HG03135 (cell line): ENCODE data around the gene SLC38A1.
"Not testable (repeated sequence)": the region's sequence is repeated elsewhere in the genome, so short reads cannot be mapped to it uniquely, and the experiment has no call there.

Experiments
- ATAC-seq: cut with Tn5 transposase; IDR thresholded peaks from one replicate; pipeline ENCODE4 v1.9.1; 2021; ENCODE audit warnings: mild to moderate bottlenecking, moderate library complexity; ENCODE audit not compliant: unreplicated experiment

The SLC38A1 gene

DNA sequence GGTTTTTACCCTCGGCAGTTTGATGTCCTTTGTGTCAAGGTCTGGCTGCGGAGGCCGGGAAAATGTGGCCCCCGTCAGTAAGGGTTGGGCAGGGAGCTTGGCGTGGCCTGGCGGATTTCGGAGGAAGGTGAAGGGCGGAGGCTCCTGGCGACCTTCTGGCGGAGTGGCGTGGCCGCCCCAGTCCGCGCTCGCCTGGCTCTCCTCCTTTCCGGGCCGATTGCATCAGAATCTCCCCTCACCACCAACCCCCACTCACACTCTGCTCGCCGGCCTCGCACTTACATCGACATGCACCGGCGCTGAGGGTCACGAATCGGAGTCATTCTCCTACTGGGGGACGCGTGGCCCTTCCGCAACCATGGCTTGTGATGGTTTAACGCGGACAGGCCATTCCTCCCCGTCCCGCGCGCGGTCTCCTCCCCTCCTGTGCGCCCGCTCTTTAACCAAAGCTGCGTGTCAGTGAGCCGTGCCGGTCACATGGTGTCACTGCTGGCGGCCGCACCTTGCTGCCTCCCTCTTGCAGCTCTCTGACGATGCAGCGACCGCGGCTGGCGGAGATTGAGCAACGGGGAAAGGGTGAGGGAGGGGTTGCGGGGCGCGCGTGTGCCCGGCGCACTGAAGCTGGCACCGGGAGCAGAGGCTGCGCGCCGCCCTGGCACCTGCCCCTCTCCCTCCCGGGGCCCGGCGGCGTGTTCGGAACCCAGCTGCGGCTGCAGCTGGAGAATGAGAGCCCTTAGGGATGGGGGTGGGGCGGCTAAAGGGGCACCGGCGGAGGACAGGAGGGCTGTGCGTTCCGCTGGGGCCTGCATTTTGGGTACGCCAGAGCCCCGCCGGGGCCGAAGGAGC is at the start of gene SLC38A1:
Gene SLC38A1 (minus strand): TSS at position 461 of the 846 bp plus-strand sequence. CDS start 29,243 bp downstream, outside the sequence.
- ATAC-seq: peak; percentile 68

DNA sequence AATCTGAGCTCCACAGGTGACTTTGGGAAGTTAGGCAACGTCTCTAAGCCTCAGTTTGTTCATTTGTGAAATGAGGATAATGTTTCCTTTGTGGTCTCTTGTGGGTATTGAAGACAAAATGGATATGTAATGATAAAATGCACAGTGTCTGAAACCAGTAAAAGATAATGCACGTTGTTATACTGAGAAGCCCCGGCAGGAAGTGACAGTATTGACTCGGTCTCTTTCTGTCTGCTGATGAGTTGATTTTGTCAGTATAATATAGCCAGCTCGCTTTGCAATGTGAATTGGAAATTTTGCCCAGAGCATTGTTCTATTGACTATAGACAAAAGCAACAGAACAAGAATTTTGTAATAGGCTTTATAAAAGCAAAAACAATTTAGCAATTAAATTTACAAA is 49.2 kb upstream of the SLC38A1 start:
- no peak for ATAC-seq

DNA sequence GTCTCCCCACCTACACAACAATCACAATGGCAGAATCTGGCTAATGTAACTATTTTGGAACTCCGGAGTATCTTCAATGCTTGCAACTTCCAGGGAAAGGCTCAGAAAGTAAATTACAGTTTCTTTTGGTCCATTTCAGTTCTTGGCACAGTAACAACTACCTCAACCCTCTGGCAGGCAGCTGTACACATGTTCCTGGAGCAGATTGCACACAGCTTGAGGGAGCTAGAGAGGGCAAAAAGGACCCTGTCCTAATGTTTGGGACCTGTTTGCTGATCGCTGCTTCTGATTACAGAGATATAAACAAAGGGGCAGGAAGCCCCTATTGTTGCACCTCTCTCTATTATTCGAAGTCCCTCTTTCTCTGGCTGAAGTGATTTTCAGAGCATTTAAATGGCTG is 35.2 kb upstream of the SLC38A1 start:
- ATAC-seq: no peak

DNA sequence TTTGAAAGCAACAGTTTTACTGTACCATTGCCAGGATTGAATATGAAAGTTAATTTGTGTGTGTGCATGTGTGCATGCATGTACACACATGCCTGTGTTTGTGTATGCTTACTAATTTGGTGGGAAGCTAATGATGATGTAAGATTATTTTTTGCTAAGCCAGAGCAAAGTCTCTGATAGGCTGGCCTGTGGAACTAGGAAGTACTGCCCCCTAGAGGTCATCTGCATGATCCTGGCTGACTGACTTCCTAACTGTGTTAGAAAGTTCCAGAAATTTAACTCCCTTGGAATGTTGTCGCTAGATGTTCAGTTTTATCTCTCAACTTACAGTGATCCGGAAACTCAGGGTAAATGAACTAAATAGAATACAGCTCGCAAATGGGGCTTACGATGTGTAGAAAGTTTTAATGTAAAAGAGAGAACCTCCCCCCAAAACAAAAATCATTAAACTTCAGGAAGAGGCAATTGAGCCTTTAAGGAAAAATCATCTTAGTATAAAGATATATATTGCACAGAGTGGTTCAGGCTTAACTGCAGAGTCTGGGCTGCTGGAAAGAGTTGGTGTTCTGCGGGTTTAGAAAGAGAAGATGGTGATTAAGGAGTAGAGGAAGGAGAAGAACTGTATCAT is 34.3 kb upstream of the SLC38A1 start:
- ATAC-seq: no peak

DNA sequence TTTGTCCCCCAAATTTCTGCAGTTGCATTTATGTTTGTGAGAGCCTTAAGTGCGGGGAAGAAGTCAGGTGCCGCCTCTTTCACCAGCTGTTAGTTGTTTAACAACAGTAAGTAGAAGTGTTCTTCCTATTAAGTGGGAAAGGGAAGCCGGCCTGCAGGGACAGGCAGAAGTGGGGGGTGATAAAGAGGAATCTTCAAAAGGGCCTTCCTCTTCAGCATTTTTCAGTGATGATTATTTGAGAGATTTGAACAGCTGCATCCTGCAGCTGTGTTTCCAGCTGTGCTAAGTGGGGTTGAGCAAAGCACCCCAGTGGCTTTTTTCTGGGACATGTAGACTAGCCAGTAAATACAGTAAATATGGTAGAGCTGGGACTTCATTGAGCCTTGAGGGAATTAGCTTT is 32.1 kb upstream of the SLC38A1 start:
- no peak for ATAC-seq

DNA sequence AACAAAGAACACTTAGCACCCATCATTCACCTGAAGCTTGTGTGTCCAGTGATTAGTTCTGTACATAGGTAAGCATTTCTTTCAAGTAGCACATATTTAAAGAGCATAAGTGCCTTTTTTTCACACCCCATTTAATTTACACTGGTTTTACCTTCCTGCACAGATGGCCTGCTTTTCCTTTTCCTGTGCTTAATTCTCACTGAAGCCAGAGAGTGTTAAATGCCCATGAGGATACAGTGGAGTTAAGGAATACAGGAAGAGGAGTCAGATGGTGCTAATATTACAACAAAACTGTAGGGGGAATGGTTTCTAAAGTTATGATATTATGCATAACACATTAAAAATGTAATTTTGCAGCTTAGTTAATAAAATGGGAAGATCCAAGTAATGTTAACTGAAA is 31.0 kb upstream of the SLC38A1 start:
- ATAC-seq: no peak

DNA sequence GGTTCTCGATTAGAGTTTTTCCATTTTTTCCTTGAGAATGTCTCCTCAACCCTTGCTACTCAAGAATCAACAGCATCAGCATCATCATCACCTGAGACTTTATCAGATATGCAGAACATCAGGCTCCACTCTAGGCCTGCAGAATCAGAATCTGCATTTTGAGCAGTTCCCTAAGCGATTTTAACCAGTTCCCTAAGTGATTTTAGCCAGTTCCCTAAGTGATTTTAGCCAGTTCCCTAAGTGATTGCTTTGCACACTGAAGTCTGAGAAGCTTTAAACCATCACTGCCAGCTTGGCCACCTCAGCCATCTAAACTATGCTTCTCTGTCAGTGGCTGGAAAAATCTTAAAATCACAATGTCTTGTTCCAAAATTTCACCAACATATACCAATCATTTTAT is 29.4 kb upstream of the SLC38A1 start:
- no peak for ATAC-seq

DNA sequence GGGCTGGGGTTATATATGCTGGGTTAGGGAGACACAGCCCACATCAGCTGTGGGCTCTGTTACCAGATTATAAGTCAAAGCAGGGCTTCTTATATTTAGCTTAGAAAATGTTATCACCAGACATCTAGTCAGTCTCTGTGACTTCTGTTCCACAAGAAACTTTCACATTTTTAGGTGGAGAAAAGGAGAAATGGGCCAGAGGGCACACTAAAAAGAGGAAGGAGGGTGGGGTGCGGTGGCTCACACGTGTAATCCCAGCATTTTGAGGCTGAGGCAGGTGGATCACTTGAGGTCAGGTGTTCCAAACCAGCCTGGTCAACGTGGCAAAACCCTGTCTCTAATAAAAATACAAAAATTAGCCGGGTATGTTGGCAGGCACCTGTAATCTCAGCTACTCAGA is 28.0 kb upstream of the SLC38A1 start:
- ATAC-seq: no peak

DNA sequence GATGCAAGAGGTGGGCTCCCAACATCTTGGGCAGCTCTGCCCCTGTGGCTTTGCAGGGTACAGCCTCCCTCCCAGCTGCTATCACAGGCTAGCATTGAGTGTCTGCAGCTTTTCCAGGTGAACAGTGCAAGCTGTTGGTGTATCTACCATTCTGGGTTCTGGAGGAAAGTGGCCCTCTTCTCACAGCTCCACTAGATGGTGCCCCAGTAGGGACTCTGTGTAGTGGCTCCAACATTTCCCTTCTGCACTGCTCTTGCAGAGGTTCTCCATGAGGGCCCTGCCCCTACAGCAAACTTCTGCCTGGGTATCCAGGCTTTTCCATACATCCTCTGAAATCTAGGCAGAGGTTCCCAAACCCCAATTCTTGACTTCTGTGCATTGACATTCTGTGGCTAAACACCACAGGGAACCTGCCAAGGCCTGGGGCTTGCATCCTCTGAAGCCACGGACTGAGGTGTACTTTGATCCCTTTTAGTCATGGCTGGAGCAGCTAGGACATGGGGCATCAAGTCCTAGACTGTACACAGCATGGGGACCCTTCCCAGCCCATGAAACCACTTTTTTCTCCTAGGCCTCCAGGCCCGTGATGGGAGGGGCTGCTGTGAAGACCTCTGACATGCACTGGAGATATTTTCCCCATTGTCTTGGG is 24.0 kb upstream of the SLC38A1 start:
- ATAC-seq: no peak

DNA sequence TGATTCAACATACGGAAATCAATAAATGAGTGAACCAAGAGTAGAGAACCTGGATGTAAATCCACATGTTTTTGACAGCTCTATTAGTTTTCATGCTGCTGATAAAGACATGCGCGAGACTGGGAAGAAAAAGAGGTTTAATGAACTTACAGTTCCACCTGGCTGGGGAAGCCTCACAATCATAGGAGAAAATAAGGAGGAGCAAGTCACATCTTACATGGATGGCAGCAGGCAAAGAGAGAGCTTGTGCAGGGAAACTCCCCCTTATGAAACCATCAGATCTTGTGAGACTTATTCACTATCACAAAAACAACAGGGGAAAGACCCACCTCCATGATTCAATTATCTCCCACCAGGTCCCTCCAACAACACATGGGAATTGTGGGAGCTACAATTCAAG is 23.1 kb upstream of the SLC38A1 start:
- ATAC-seq: not testable (repeated sequence)

DNA sequence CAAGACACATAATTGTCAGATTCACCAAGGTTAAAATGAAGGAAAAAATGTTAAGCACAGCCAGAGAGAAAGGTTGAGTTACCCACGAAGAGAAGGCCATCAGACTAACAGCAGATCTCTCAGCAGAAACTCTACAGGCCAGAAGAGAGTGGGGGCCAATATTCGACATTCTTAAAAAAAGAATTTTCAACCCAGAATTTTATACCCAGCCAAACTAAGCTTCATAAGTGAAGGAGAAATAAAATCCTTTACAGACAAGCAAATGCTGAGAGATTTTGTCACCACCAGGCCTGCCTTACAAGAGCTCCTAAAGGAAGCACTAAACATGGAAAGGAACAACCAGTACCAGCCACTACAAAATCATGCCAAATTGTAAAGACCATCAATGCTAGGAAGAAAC is 16.3 kb upstream of the SLC38A1 start:
- not testable (repeated sequence) for ATAC-seq

DNA sequence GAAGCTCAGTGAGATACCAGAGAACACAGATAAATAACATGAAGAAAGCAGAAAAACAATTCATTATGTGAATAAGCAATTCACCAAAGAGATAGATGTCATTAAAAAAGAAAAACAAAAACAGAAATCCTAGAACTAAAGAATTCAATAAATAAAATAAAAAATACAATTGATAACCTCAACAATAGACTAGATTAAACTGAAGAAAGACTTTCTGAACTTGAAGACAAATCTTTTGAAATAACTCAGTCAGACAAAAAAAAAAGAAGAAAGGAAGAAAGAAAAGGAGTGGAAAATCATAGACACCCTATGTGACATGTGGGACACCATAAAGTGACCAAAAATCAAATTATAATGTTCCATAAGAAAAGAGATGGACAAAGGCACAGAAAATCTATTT is 14.0 kb upstream of the SLC38A1 start:
- ATAC-seq: no peak

DNA sequence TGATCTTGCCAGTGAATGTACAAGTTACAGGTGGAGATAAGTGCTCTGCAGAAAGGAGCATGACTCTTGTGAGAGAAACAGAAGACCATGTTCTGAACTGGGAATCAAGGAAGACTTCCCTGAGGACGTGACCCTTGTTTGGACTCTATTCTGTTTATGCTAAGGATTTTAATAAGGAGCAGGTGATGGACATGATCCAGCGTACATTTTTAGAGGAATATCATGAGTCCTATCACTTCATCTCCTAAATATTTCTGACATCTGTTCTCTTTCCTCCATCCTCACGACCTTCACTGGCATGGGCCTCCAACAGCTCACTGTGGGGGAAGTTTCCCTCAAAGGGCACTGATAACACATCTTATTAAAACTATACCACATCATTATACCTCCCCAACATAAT is 7.9 kb upstream of the SLC38A1 start:
- no peak for ATAC-seq

DNA sequence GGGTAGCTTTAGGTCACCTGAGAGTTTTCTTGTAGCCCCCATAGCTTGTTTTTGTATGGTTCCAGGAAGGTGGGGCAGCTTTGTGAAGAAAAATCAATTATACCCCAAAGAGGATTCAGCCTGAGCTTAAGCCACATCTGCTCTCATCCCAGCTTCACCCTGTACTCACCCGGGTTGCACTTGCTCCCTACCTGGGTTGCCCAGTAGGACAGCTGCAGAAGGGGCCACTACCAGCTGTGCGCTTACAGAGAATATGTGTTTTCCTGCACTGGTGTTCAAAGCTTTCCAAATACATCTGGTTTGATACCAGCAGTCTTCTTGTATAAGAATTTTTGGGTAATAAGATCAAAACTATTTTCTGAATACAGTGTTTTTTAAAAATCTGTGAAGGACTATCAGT is 3.0 kb upstream of the SLC38A1 start:
- no peak for ATAC-seq

DNA sequence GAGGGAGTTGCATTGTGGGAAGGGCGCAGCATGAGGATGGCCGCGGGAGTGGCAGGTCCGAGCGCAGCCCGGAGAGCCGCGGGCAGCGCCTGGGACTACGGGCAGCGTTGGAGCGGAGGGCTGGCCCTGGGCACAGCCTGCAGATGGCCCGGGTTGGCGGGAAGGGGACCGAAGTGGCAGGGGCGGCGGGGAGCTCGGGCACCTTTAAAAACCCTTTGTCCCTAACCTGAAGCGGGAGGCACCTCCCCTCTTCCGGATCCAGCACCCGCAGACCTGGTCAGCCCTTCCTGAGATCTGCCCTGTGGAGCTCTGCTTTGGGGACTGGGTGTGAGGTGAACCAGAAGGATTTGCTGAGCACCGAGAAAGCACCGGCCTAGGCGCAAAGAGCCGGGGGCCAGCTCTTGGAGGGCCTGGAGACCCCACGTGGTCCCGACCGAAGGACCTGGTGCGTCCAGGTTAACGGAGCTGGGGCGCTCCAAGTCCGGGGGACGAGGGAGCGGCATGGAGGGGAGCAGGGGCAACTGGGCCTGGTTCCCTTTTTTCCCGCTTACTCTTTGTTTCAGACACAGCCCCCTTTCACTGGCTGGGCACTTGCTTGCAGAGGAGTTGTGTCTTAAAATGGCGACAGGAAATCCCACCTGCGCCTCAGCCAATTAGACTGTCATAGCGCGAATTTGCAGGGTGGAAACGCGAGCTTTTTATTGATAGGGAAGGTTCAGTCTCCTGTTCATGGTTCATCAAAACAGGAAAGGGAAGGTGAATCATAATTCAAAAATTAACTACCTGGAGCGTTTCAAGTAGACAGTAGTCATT is 792 bp upstream of the SLC38A1 start:
- peak; percentile 13 for ATAC-seq

DNA sequence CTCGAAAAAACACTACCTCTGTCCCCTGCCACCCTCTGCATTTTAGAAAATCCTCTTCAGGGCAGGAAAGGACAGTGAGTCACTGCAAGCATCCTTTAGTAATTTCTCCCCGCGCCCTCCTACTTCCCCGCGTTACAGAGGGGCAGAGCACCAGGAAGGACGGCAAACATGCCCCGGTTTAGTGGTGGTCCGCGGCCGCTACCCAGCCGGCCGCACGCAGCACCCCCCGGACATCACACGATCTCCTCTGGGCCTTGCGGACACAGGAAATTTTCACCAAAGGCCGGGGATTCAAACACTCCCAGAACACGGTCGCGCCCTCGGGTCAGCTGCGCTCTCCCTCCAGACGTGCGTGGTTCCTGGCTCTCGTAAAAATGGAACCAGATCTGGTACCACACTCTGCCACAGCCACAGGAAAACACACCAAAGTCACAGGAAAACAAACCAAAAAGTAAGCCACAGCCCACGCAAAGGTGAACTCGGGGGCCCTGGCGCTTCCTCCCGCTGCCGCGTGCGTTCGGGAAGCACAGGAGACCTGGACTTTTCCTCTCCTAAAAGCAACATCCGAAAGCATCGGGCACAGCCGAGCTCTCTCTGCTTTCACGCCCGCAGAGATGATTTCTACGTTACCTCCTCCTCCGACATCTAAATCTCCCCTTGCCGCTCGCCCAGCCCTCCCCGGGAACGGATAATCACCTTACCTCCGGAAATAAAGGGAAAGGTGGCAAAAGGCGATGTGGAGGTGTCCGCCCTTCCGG is 839 bp downstream of the SLC38A1 start:
- ATAC-seq: no peak

DNA sequence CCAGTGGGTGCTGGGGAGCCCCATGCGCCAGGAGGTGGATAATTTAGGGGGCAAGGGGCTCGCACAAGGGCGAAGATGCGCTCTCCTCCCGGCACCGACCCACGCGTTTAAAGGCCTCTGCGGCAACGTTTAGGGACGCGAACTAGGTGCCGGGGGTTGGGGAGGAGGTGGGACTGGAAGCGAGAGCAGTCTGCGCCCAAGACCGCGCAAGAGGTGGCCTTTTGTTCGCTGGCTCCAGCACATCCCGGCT is 1.3 kb downstream of the SLC38A1 start:
- ATAC-seq: no peak

DNA sequence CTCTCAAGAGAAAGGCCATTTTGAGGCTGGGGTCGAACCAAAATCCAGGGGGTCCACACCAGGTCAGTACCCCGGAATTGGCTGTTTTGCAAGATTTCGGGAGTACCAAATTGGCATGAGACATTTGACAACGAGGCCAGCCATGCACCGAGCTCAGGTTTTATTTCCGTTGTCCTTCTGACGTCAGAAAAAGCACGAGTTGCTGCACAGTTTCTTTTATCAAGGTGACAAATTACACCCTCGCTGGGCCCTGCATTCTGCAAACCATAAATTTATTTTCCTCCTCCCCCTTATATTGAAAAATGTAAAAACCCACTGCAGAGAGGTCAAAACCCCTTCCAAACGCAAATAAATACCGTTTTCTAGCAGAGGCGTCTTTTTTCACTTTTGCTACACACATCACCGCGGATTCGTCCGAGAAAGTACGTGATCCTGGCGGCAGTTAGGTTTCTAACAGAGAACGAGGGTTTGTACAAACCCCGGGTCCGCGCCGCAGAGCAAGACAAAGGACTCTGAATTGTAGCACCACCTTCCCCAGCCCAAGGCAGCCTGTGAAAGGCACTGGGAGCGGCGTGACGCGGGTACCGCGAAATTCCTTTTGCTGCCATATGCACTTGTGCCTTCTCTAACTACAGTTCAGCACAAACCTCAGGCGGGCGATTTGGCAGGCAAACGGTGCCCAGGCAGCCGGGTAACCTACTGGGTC is 1.8 kb downstream of the SLC38A1 start:
- no peak for ATAC-seq

DNA sequence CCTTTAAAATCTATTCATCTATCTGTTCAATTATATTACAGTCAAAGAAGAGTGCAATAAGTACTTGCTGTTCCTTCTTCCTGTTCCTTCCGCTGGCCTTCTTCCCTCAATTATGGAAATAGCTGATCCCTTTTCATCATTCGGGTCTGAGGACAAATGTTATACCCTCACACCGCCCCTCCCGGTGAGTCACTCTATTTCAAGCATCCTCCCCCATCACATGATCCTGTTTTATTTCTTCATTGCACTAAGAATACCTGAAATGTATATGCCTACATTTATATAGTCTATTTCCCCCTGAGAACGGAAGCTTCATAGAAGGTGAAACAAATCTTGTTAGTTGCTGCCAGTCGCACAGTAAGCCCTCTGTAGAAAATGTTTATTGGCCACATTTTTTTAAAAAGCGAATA is 2.5 kb downstream of the SLC38A1 start:
- ATAC-seq: no peak

DNA sequence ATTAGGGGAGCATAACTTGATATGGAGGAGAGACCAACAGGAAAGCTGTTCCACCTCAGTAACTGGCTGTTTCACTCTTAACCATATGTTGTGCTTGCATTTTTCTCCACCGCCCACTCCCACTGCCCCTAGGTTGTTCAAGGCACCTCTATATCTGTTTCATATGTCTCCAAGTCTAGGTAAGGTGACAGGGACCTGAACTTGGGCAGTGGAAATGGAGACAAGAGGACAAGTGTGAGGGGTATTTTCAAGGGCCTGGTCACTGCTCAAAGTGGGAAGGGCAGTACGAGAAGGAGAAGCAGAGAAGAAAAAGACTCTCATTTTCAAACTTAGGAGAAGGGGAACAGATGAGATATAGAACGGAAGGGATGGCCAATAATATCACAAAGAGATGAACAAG is 3.1 kb downstream of the SLC38A1 start:
- ATAC-seq: no peak
